GM12878 (cell line): Measurements from ENCODE around the gene ITSN2. TPM values are rescaled to one million over a fixed set of nuclear protein-coding genes. Genes with fewer than 3 reads are reported as not detected.

Experiments
- ATAC-seq: fragments of 200-7000 bp; cut with Tn5 transposase; 3 replicates; pipeline ENCODE4 v1.9.1; 2020; ENCODE audit warnings: mild to moderate bottlenecking, moderate library complexity
- BruUV-seq: library from RNA; stranded (reverse); fragments of 400-500 nt; replicated peaks from 2 replicates; lab custom pipeline; 2021; lab: Mats Ljungman, UMichigan
- CTCF ChIA-PET: fragments of 300-600 bp; sonication (Branson Sonifier 250); formaldehyde crosslinking; extraction: SDS; loops from one replicate; lab custom pipeline; 2021; ENCODE audit warnings: inconsistent platforms; lab: Yijun Ruan, JAX
- POLR2A ChIA-PET: fragments of 350-600 bp; formaldehyde crosslinking; extraction: SDS; loops from one replicate; lab custom pipeline; 2021; ENCODE audit warnings: inconsistent platforms; lab: Charles Lee
- RAD21 ChIA-PET: fragments of 300-600 bp; sonication (Branson Sonifier 250); formaldehyde crosslinking; loops from one replicate; lab custom pipeline; 2023; ENCODE audit warnings: antibody characterized with exemption; ENCODE audit not compliant: unreplicated experiment; lab: Charles Lee
- SMC1A ChIA-PET: fragments of 300-600 bp; sonication (Branson Sonifier 250); formaldehyde crosslinking; loops from one replicate; lab custom pipeline; 2023; ENCODE audit not compliant: unreplicated experiment, uncharacterized antibody; lab: Charles Lee
- DNase-seq: peaks from one replicate; pipeline ENCODE4 v3.0.0-alpha.2; 2011; ENCODE audit warnings: low read depth, low spot score
- FAIRE-seq: peaks from 3 replicates; lab custom pipeline; 2011; peaks lifted over from hg19 to GRCh38; lab: Jason Lieb, UNC
- H2AFZ ChIP-seq: 2 replicates; pipeline ENCODE4 v1.6.0; 2011; ENCODE audit warnings: low read depth, low read length, control low read depth; ENCODE audit not compliant: control insufficient read depth
- H3K27ac ChIP-seq: 2 replicates; pipeline ENCODE4 v1.5.1; 2011; ENCODE audit warnings: control low read depth; ENCODE audit not compliant: control insufficient read depth, insufficient read depth
- H3K27me3 ChIP-seq, 2 experiments: replicated peaks in 1 of 2; 2 replicates each; pipeline versions ENCODE4 v1.6.0 to v1.6.1; 2011; ENCODE audit warnings: low read length in 1 of 2; ENCODE audit not compliant: control insufficient read depth in 2 of 2, insufficient read depth in 2 of 2
- H3K36me3 ChIP-seq, 2 experiments: 2 replicates each; pipeline ENCODE4 v1.5.1; 2011; ENCODE audit warnings: low read length in 1 of 2; ENCODE audit not compliant: control insufficient read depth in 2 of 2, insufficient read depth in 2 of 2
- H3K4me1 ChIP-seq: 2 replicates; pipeline ENCODE4 v1.6.1; 2011; ENCODE audit warnings: mild to moderate bottlenecking, low read length, moderate library complexity, mixed read lengths; ENCODE audit not compliant: control insufficient read depth, insufficient read depth
- H3K4me2 ChIP-seq: 2 replicates; pipeline ENCODE4 v1.6.0; 2011; ENCODE audit warnings: control low read depth; ENCODE audit not compliant: control insufficient read depth, insufficient read depth
- H3K4me3 ChIP-seq: fragments of 200-600 bp; sonication (generic); 2 replicates; pipeline ENCODE4 v1.5.1; 2016
- H3K79me2 ChIP-seq: 2 replicates; pipeline ENCODE4 v1.6.0; 2011; ENCODE audit warnings: low read length; ENCODE audit not compliant: control insufficient read depth, insufficient read depth
- H3K9ac ChIP-seq: 2 replicates; pipeline ENCODE4 v1.8.0; 2011; ENCODE audit warnings: low read length, control low read depth, mixed read lengths; ENCODE audit not compliant: control insufficient read depth, insufficient read depth
- H3K9me3 ChIP-seq: replicated peaks from 3 replicates; pipeline ENCODE4 v1.5.1; 2011; ENCODE audit warnings: mild to moderate bottlenecking, low read length; ENCODE audit not compliant: control insufficient read depth, insufficient read depth
- H4K20me1 ChIP-seq: 2 replicates; pipeline ENCODE4 v1.6.0; 2011; ENCODE audit not compliant: control insufficient read depth, insufficient read depth
- ATF2 ChIP-seq: IDR thresholded peaks from 2 replicates; pipeline ENCODE4 v1.6.1; 2012; ENCODE audit warnings: low read length, inconsistent platforms
- CTCF ChIP-seq, 3 experiments: IDR thresholded peaks in 2 of 3; conservative IDR thresholded peaks in 1 of 3; 2 replicates each; pipeline ENCODE4 v1.5.1; 2011; ENCODE audit warnings: low read depth in 3 of 3, low read length in 3 of 3, mild to moderate bottlenecking in 3 of 3, control low read depth in 2 of 3, moderate library complexity in 2 of 3, inconsistent platforms in 1 of 3, mixed read lengths in 1 of 3; ENCODE audit not compliant: control insufficient read depth in 2 of 3, insufficient read depth in 1 of 3; ENCODE audit errors: extremely low read depth in 1 of 3
- EP300 ChIP-seq, 2 experiments: fragments of 150-350 bp in 1 of 2; IDR thresholded peaks; 2 replicates each; pipeline ENCODE4 v1.6.1; 2011 to 2012; ENCODE audit warnings: low read depth in 2 of 2, low read length in 2 of 2, borderline replicate concordance in 1 of 2, improper control_type of control experiment in 1 of 2, inconsistent platforms in 1 of 2; ENCODE audit not compliant: control insufficient read depth in 1 of 2
- IKZF1 ChIP-seq: fragments of 450-650 bp; conservative IDR thresholded peaks from 2 replicates; pipeline ENCODE4 v1.6.1; 2017; ENCODE audit warnings: antibody characterized with exemption, mild to moderate bottlenecking
- IRF4 ChIP-seq: IDR thresholded peaks from 2 replicates; pipeline ENCODE4 v1.6.1; 2011; ENCODE audit warnings: low read depth, low read length
- MYC ChIP-seq: IDR thresholded peaks from 2 replicates; pipeline ENCODE4 v1.6.1; 2011; ENCODE audit warnings: mild to moderate bottlenecking, low read length, moderate library complexity, inconsistent platforms; ENCODE audit not compliant: insufficient read depth, insufficient replicate concordance, insufficient read length, severe bottlenecking
- NR2C2 ChIP-seq: IDR thresholded peaks from 2 replicates; pipeline ENCODE4 v1.6.1; 2011; ENCODE audit warnings: borderline replicate concordance, low read depth; ENCODE audit not compliant: control insufficient read depth, insufficient read length
- SUZ12 ChIP-seq: fragments of 200-600 bp; sonication (generic); IDR thresholded peaks from one replicate; pipeline ENCODE4 v1.6.1; 2018; ENCODE audit warnings: antibody characterized with exemption, mild to moderate bottlenecking; ENCODE audit not compliant: unreplicated experiment
- WGBS: methylation state at CpG from one replicate; pipeline ENCODE4 v1.1.6; 2016; ENCODE audit warnings: low lambda C conversion rate; ENCODE audit not compliant: insufficient replicate concordance, insufficient coverage; ENCODE audit errors: missing lambda C conversion rate; 5-methylcytosine and 5-hydroxymethylcytosine counted together
- in situ Hi-C: fragments of 300-500 bp; cut with MboI; formaldehyde crosslinking; loops from 9 replicates; pipeline ENCODE4 v1.14.3; 2018; ENCODE audit warnings: mixed read lengths
- intact Hi-C: fragments of 100-400 bp; cut with micrococcal nuclease; formaldehyde crosslinking; loops from one replicate; pipeline ENCODE4 v1.14.2; 2022; ENCODE audit not compliant: unreplicated experiment
- polyA plus RNA-seq, 11 experiments: library from polyadenylated mRNA; depleted of rRNA in 4 of 11; unstranded in 6 of 11; stranded (reverse) in 5 of 11; fragments of >200 nt; fragmentation: Nextera tagmentation in 4 of 11; fragmentation: Illumina TruSeq in 1 of 11; extraction: Ambion mirVana in 4 of 11; extraction: Trizol in 1 of 11; gene quantifications; 1 replicate in 1 of 11; 2 replicates in 10 of 11; pipeline versions ENCODE4 v1.2.1 to v1.2.3, GENCODE V29; 2011 to 2016; ENCODE audit warnings: inconsistent platforms in 2 of 11, missing spikeins in 2 of 11, low read depth in 1 of 11
- total RNA-seq, 4 experiments: library from RNA; depleted of rRNA in 3 of 4; stranded (reverse); fragments of >200 nt in 3 of 4; fragmentation: Illumina TruSeq in 1 of 4; extraction: Trizol in 1 of 4; gene quantifications; 2 replicates each; pipeline versions ENCODE4 v1.2.1 to v1.2.3, GENCODE V29; 2013 to 2021
- TF ChIP-seq, protein P1 (sequence below): fragments of 450-650 bp; IDR thresholded peaks from 2 replicates; pipeline ENCODE4 v1.6.1; 2016; ENCODE audit warnings: mild to moderate bottlenecking

The ITSN2 gene
- total and polyA plus RNA-seq, 10 of the 15 experiments (the other 5 are each of a cell fraction or from before 2014, with no cell fraction given), result 20.5 to 80.0 (median 54.7) TPM

- TF ChIP-seq MYC, result no peak
- TF ChIP-seq, all 136 proteins: peak for 0
These were observed 91.1 kb downstream of the ITSN2 start (continued) for GRCh38 chr2:24269265-24269664.

GRCh38 chr2:24265212-24265611 is 95.1 kb downstream of the ITSN2 start:
- H4K20me1 ChIP-seq, result no peaks in the 10 kb centered on the region
- intact Hi-C loops, result no loop called here
- CTCF ChIA-PET, result interaction anchor here (0.9 to 1.5 kb wide), 2 partner anchors 12 to 20 kb away, joined by 3 to 4 read pairs; no protein-coding TSS in a partner anchor
- no peaks in the 10 kb centered on the region for H3K27me3 ChIP-seq
- no peak overlapping the region for H3K9ac ChIP-seq
- SMC1A ChIA-PET, result interaction anchor here (0.8 to 1.1 kb wide), 3 partner anchors 12 to 76 kb away, joined by 3 to 5 read pairs (median 3); no protein-coding TSS in a partner anchor
- no peak overlapping the region for H2AFZ ChIP-seq
- no peak overlapping the region for H3K27ac ChIP-seq
- peaks cover 5 to 23% of the 10 kb centered on the region in 2 experiments for H3K36me3 ChIP-seq
- no peak for ATAC-seq
- no peak overlapping the region for H3K4me3 ChIP-seq
- H3K4me2 ChIP-seq, result no peak overlapping the region
- no TSS peak for BruUV-seq
- POLR2A ChIA-PET, result no interaction called here
- TF ChIP-seq MYC (no peak), SUZ12 (no peak), ATF2 (no peak), NR2C2 (no peak), EP300 (IDR thresholded peaks at IDR 0.05; ENCODE audit: borderline replicate concordance in 1 of 2, control insufficient read depth in 1 of 2, low read depth in 2 of 2, low read length in 2 of 2) (no peak), IRF4 (no peak), CTCF (IDR thresholded peaks at IDR 0.05 in 2 of 3, conservative IDR thresholded peaks at IDR 0.05 in 1 of 3; ENCODE audit: control insufficient read depth in 2 of 3, extremely low read depth in 1 of 3, insufficient read depth in 1 of 3, low read depth in 3 of 3, low read length in 3 of 3) (no peak), IKZF1 (no peak)
- TF ChIP-seq, protein P1, sequence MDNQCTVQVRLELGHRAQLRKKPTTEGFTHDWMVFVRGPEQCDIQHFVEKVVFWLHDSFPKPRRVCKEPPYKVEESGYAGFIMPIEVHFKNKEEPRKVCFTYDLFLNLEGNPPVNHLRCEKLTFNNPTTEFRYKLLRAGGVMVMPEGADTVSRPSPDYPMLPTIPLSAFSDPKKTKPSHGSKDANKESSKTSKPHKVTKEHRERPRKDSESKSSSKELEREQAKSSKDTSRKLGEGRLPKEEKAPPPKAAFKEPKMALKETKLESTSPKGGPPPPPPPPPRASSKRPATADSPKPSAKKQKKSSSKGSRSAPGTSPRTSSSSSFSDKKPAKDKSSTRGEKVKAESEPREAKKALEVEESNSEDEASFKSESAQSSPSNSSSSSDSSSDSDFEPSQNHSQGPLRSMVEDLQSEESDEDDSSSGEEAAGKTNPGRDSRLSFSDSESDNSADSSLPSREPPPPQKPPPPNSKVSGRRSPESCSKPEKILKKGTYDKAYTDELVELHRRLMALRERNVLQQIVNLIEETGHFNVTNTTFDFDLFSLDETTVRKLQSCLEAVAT, result no peak
- 0 out of 2 replicates have a peak, but pooled peaks cover 3% of the 10 kb centered on the region for H3K4me1 ChIP-seq
- FAIRE-seq, result no peak
- no peaks in the 10 kb centered on the region for H3K9me3 ChIP-seq
- no peak for DNase-seq
- WGBS, result 98% methylated on average over 2 of the region's 2 CpGs
- RAD21 ChIA-PET, result interaction anchor here (1.2 kb wide), 1 partner anchor 50 kb away, joined by 3 read pairs; no protein-coding TSS in a partner anchor
- no peaks in the 10 kb centered on the region for H3K79me2 ChIP-seq
- in situ Hi-C loops, result no loop called here
